ENCODE results near the gene GEMIN8.

The GEMIN8 gene

DNA sequence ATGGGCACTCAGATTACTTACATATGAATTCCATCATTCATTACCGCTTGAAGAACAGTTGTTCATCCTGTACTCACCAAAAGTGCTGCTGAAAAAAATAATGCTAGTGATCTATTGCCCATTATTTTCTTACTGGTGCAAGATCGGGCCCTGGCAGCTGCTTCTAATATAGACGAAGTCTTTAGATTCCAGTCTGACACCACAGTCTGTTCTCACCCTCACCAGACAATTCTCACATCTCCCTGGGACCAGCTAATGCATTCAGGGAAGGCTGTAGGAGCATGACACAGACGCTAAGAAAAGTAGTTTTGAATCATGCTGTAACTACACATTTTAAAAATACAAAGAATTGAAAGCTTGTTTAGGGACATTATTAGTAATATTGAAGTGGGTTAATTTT, 13.8 kb downstream of the GEMIN8 start:
- no peak for DNase-seq (ENCODE audit: low read depth in 2 of 2)

GRCh38 chrX:14015294-14015693, 14.4 kb downstream of the GEMIN8 start:
- no peak for DNase-seq (ENCODE audit: low read depth in 2 of 2)

DNA sequence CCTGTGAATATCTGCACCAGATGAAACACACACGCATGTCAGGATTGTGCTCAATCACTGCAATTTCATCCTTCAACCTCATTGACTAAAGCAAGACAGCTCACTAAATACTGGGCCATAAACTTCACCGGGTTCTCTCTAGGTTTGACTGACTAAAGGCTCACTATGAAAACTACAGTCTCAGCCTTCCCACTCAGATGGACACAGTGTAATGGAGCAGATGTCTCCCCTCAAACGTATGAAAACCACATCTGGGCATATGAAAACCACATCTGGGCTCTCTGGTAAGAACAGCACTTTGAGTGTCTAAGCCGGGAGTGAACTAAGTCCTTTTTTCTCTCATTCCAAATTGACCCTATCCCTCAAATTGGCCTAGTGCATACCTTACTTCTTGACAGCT, 15.2 kb downstream of the GEMIN8 start:
- no peak for DNase-seq (ENCODE audit: low read depth in 2 of 2)

GRCh38 chrX:14013054-14013453, 16.6 kb downstream of the GEMIN8 start:
- no peak for DNase-seq (ENCODE audit: low read depth in 2 of 2)

DNA sequence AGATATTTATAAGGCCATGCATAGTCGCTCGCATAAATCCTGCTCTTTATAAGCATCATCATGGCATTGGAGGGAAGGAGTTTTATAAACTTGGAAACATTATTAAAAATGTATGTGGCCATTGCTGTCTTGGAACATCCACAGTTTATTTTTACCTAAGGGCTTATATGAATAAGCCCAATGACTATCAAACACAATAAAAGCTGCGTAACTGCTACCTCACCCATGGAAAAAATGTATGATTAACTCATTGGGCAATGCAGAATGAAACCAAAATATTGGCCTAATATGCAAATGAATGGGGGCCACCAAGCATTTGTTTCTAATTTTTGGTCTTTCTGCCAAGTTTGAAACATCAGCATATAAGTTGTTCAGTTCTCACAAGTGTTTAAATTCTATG, 19.1 kb downstream of the GEMIN8 start:
- no peak for DNase-seq (ENCODE audit: low read depth in 2 of 2)

GRCh38 chrX:14006540-14006939, 23.2 kb downstream of the GEMIN8 start:
- DNase-seq (ENCODE audit: low read depth in 2 of 2): no peak

DNA sequence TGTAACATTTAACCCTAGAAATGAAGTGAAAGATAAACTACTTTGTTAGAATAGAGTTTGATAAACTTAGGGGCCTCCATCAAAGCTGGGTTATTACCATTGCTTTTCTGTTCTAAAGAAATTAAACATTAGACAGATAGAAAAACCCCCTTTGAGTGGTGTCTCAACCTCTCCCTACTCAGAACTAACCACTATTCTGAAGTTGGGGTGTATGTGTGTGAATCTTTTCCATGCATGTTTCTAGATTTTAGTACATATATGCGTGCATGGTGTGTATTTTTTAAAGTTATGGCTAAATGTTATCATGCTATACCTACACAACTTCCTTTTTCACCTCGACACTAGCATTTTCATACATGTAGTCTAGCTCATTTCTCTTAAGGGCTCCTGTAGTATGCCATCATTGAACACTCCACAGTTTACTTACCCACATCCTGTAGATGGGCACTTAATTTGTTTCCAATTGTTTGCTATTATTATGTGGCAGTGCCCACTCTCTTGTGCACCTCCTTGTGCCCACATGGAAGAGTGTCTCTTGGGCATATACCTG, 25.7 kb downstream of the GEMIN8 start:
- DNase-seq (ENCODE audit: low read depth in 2 of 2): no peak

DNA sequence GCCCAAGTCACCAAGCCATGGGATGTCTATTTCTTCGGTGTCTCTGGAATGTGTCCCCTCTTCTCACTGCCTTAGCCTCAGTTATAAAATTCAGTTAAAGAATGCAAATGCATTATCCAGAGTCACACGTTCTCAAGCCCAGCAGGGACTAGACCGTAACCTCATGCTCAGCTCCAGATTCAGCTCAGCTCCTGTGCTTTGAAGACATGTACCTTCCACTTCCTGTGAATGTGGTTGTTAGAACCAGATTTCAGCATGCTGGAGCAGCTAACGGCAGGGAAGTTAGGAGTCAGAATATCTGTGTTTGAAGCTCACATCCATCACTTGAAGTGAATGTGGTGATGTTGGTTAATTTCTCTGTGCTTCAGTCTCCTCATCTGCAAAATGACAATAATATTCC, 26.7 kb downstream of the GEMIN8 start:
- no peak for DNase-seq (ENCODE audit: low read depth in 2 of 2)

DNA sequence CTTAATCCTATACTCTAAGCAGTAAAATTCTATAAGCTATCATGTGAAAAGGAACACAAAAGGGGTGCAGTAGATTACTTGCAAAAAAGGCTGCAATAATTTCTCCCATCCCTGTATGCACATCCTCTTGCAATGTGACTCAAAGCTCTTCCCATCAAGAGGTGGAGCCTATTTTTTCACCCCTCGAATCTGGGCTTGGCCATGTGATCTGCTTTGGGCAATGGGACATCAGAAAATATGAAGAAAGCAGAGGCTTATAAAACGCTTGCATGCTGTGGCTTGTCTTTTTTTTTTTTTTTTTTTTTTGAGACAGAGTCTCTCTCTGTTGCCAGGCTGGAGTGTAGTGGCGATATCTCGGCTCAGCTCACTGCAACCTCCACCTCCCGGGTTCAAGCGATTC, 33.0 kb downstream of the GEMIN8 start:
- no peak for DNase-seq (ENCODE audit: low read depth in 2 of 2)

- no peak for DNase-seq (ENCODE audit: low read depth in 2 of 2)
Observed at GRCh38 chrX:13994536-13995080, 35.1 kb downstream of the GEMIN8 start.

DNA sequence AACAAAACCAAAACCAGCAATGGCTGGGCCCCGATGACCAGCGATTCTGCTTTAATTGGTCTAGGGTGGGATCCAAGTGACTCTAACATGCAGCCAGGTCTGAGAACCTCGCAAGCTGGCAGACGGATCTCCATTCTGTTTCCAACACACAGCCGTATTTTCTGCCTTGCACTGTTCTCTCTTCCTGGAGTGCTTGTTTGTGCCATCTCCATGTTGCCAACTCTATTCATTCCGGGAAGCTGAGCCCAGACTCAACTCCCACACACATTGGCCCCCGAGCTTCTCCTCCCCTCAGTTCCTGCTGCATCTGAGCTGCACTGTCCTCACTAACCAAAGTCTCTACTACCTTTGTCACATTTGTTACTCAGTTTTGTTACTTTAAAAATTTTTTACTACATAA, 35.6 kb downstream of the GEMIN8 start:
- no peak for DNase-seq (ENCODE audit: low read depth in 2 of 2)

DNA sequence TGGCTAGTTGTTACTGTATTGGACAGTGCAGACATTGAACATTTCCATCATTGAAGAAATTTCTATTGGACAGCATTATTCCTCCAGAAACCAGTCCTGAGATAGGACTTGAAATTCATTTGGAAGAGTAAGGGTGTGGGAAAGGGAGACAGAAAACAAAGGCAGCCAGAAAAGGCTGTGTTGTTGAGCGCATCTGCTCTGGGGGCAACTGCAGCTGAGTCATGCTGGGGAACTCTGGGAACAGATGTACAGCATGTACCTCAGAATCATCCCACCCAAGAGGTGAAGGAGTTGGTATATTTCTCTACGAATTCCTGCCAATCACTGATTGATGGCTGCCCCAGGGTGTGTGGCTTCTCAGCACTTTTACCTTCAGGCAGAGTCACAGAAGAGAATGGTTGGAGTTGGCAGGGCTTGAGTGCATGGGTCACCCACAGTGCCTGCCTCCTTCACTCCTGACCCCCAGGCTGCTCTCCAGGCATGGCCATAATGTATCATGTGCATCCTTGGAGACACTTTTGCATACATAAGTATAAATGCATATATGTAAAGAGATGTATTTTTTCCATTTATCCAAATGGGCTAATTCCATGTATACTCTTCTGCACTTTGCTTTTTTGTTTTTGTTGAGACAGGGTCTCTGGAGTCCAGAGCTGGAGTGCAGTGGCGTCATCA, 39.4 kb downstream of the GEMIN8 start:
- DNase-seq (ENCODE audit: low read depth in 2 of 2): no peak

- no peak for DNase-seq (ENCODE audit: low read depth in 2 of 2)
Observed at GRCh38 chrX:13985697-13986435, 43.8 kb downstream of the GEMIN8 start.

- no peak for DNase-seq (ENCODE audit: low read depth in 2 of 2)
Observed at GRCh38 chrX:13983734-13984133, 46.0 kb downstream of the GEMIN8 start.

DNA sequence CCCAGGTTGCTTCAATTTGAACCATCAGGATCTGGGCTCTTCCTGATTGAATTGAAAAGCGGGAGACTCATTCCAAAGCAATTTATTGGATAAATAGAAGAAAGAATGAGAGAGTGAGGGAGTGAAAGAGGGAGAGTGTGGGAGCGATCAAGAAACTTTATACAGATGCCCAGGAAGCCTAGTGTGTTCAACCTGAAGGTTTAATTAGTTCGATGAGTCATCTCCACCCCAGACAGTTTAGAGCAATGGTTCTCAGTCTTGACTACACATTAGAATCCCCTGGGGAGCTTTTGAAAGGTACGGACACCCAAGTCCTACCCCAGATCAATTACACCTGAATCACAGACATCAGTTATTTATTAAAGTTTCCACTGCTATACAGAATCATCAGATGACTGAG, 61.5 kb downstream of the GEMIN8 start:
- DNase-seq (ENCODE audit: low read depth in 2 of 2): no peak

DNA sequence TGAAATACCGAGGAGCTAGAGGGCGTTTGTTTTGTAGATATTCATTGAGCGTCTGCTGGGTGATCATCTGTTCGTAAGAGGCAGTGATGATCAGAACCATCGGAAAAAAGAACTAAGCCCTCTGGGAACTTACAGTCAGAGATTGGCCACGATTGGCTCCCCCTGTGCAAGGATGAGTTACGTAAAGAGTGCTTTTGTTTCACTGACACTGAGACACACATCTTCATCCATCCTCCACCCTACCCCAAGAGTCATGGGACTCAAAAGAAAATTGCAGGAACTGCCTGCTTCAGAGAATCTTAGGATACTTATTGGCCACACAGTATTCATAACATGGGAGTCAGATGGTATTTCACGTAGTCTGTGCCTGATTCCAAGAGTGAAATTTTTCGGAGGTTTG, 62.1 kb downstream of the GEMIN8 start:
- no peak for DNase-seq (ENCODE audit: low read depth in 2 of 2)

GRCh38 chrX:13966793-13967125, 62.9 kb downstream of the GEMIN8 start:
- DNase-seq (ENCODE audit: low read depth in 2 of 2): no peak

DNA sequence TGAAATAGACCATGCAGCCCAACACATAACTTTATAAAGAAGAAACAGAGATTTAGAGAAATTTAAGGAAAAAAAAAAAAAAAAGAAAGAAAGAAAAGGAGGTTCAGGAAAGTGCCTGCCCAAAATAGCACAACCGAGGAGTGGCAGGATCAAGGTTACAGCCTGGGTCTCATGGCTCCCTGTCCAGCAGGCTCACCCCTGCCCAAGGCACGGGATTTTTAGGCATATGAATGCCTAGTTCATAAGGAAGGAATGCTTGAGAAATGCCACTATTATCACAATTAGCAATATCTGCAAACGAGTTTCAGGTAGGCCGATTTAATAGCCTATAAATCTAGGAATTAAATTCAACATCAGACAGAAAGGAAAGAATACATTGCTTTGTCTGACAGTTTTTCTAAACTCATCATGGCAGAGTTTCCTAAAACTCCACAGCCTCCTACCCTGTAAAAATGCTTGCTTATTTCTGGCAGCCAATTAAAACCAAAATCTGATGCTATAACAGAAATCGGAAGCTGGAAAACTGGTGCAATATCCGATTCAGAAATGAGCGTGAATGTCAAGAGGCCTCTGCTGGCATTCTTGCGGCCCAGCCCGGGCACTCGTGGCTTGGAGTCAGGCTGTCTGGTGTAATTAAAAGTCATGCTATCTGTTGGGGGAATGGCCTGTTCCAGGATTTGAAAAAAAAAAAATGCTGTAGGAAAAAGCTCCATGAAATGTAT, 63.5 kb downstream of the GEMIN8 start:
- no peak for DNase-seq (ENCODE audit: low read depth in 2 of 2)

DNA sequence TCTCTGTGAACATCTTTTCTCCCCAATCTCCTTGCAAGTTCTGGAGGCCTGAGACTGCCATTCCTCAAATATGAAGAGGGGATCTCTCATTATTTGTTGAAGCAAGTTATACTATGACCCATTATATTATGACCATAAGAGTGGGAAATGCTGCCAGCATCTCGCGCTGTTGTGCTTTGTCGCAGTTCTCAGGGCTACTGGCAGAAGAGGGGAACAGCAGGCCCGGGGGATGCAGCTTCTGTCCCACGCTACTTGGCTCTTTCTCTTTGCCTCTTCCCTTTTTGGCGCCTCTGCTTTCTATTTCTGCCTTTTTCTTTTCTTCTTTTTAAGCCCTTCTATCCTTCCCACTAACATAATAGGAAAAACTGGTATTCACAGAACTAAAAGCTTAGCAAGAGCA, 64.2 kb downstream of the GEMIN8 start:
- DNase-seq (ENCODE audit: low read depth in 2 of 2): no peak

DNA sequence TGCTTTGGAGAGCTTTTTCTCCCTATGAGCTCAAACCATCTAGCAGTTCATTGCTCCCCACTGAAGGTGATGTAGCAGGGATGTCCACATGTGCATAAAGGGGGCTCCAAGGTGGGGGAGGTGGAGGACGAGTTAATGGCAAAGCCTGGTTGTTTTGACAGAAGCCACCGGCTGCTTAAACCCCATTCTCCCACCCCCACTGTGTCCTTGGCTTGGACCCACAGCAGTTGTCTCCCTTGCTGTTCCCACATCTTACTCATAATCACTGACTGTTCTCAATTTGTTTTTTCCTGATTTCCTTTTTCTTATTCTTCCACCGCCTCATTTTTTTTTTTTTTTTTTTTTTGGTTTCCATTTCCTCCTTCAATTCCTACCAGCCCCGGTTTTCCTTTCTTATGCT, 72.7 kb downstream of the GEMIN8 start:
- DNase-seq (ENCODE audit: low read depth in 2 of 2): no peak
